K562 (cell line): ENCODE results near the gene RPL19. TPM values are rescaled to one million over a fixed set of nuclear protein-coding genes. Genes with fewer than 3 reads are reported as not detected.
A peak's percentile ranks its signal among the peaks of the same experiment; 100 is the strongest.

ENCODE experiments used
- BRCA1 ChIP-seq, 2 experiments: fragments of 450-650 bp in 1 of 2; sonication (generic) in 1 of 2; formaldehyde crosslinking in 1 of 2; IDR thresholded peaks; 2 replicates each; pipeline versions ENCODE4 v1.5.0 to v1.6.1; 2017 to 2020; ENCODE audit warnings: mild to moderate bottlenecking in 1 of 2, missing genetic modification reagents in 1 of 2
- BRD4 ChIP-seq: fragments of 200-600 bp; sonication (generic); IDR thresholded peaks from 2 replicates; pipeline ENCODE4 v1.6.1; 2017; ENCODE audit warnings: inconsistent platforms
- BRF1 ChIP-seq: IDR thresholded peaks from 3 replicates; pipeline ENCODE4 v1.6.1; 2011; ENCODE audit warnings: borderline replicate concordance, mild to moderate bottlenecking; ENCODE audit not compliant: insufficient read length; ENCODE audit errors: extremely low read depth
- ELK3 ChIP-seq: fragments of 450-650 bp; formaldehyde crosslinking; IDR thresholded peaks from 2 replicates; pipeline ENCODE4 v1.4.0; 2020; ENCODE audit warnings: mild to moderate bottlenecking
- EWSR1 ChIP-seq: fragments of 450-650 bp; IDR thresholded peaks from 2 replicates; pipeline ENCODE4 v1.6.1; 2018; ENCODE audit warnings: borderline replicate concordance, mild to moderate bottlenecking, low read depth, moderate library complexity; ENCODE audit not compliant: partially characterized antibody
- KDM2B ChIP-seq: fragments of 250-450 bp; sonication (Bioruptor Pico); IDR thresholded peaks from 2 replicates; pipeline ENCODE4 v1.8.0; 2021; ENCODE audit warnings: mild to moderate bottlenecking, moderate library complexity
- LEF1 ChIP-seq: fragments of 450-650 bp; IDR thresholded peaks from 2 replicates; pipeline ENCODE4 v1.6.1; 2016; ENCODE audit warnings: mild to moderate bottlenecking
- MTA3 ChIP-seq: fragments of 450-650 bp; formaldehyde crosslinking; IDR thresholded peaks from 2 replicates; pipeline ENCODE4 v1.6.1; 2017; ENCODE audit warnings: mild to moderate bottlenecking, borderline replicate concordance
- NBN ChIP-seq: fragments of 450-650 bp; IDR thresholded peaks from 2 replicates; pipeline ENCODE4 v1.6.1; 2016; ENCODE audit warnings: low read depth, mild to moderate bottlenecking
- NCOA2 ChIP-seq, 2 experiments: fragments of 450-650 bp; IDR thresholded peaks; 2 replicates each; pipeline ENCODE4 v1.6.1; 2018; ENCODE audit warnings: mild to moderate bottlenecking in 2 of 2, moderate library complexity in 1 of 2; ENCODE audit not compliant: partially characterized antibody in 2 of 2
- NFATC3 ChIP-seq: fragments of 450-650 bp; IDR thresholded peaks from 2 replicates; pipeline ENCODE4 v1.6.1; 2017; ENCODE audit warnings: mild to moderate bottlenecking
- NRF1 ChIP-seq, 2 experiments: fragments of 450-650 bp; IDR thresholded peaks in 1 of 2; conservative IDR thresholded peaks in 1 of 2; 2 replicates each; pipeline ENCODE4 v1.6.1; 2014; ENCODE audit warnings: mild to moderate bottlenecking in 2 of 2
- PCBP2 ChIP-seq: fragments of 200-400 bp; formaldehyde crosslinking; IDR thresholded peaks from 2 replicates; pipeline ENCODE4 v1.6.1; 2018; ENCODE audit warnings: low read length, low read depth, mild to moderate bottlenecking, moderate library complexity; ENCODE audit not compliant: poor library complexity, severe bottlenecking
- PHF20 ChIP-seq: fragments of 450-650 bp; IDR thresholded peaks from 2 replicates; pipeline ENCODE4 v1.6.1; 2018; ENCODE audit not compliant: partially characterized antibody
- PML ChIP-seq: IDR thresholded peaks from 2 replicates; pipeline ENCODE4 v1.6.1; 2012; ENCODE audit warnings: low read length, inconsistent platforms
- POLR2AphosphoS5 ChIP-seq: IDR thresholded peaks from 2 replicates; pipeline ENCODE4 v1.6.1; 2011; ENCODE audit warnings: mild to moderate bottlenecking, low read depth, low read length, moderate library complexity; ENCODE audit not compliant: control insufficient read depth, insufficient read depth
- PREB ChIP-seq: sonication (generic); formaldehyde crosslinking; IDR thresholded peaks from 2 replicates; pipeline ENCODE4 v1.8.1; 2023; ENCODE audit warnings: mild to moderate bottlenecking, missing genetic modification reagents
- RBM14 ChIP-seq: fragments of 200-400 bp; formaldehyde crosslinking; IDR thresholded peaks from 2 replicates; pipeline ENCODE4 v1.6.1; 2018; ENCODE audit warnings: low read depth, mild to moderate bottlenecking, low read length, moderate library complexity, borderline replicate concordance; ENCODE audit not compliant: insufficient read depth
- RBM34 ChIP-seq: fragments of 200-400 bp; formaldehyde crosslinking; IDR thresholded peaks from 2 replicates; pipeline ENCODE4 v1.6.1; 2018; ENCODE audit warnings: low read length, borderline replicate concordance; ENCODE audit not compliant: insufficient read depth
- SAP30 ChIP-seq: fragments of 200-600 bp; sonication (generic); IDR thresholded peaks from 2 replicates; pipeline ENCODE4 v1.6.1; 2012; ENCODE audit warnings: borderline replicate concordance, low read depth, mild to moderate bottlenecking, moderate library complexity, low read length, control low read depth, inconsistent platforms; ENCODE audit not compliant: insufficient read depth, poor library complexity, severe bottlenecking
- TAF15 ChIP-seq: fragments of 200-400 bp; formaldehyde crosslinking; IDR thresholded peaks from 2 replicates; pipeline ENCODE4 v1.6.1; 2017; ENCODE audit warnings: mild to moderate bottlenecking, low read depth, low read length, moderate library complexity
- ZBTB9 ChIP-seq: fragments of 450-650 bp; formaldehyde crosslinking; IDR thresholded peaks from 2 replicates; pipeline ENCODE4 v1.4.0; 2020; ENCODE audit warnings: mild to moderate bottlenecking, moderate library complexity
- ZNF408 ChIP-seq: fragments of 250-450 bp; sonication (Bioruptor Pico); IDR thresholded peaks from 2 replicates; pipeline ENCODE4 v1.4.0; 2020; ENCODE audit warnings: low read depth, mild to moderate bottlenecking, moderate library complexity
- ZNF780A ChIP-seq: fragments of 250-450 bp; sonication (Bioruptor Pico); IDR thresholded peaks from 2 replicates; pipeline ENCODE4 v1.5.0; 2021; ENCODE audit warnings: mild to moderate bottlenecking
- ZNF79 ChIP-seq: fragments of 250-450 bp; sonication (Bioruptor Pico); IDR thresholded peaks from 2 replicates; pipeline ENCODE4 v1.4.0; 2020; ENCODE audit warnings: low read depth, mild to moderate bottlenecking, moderate library complexity
- polyA plus RNA-seq, 8 experiments: library from polyadenylated mRNA; depleted of rRNA in 4 of 8; stranded (reverse) in 5 of 8; unstranded in 3 of 8; fragments of >200 nt; fragmentation: Nextera tagmentation in 2 of 8; fragmentation: Illumina TruSeq in 1 of 8; extraction: Ambion mirVana in 2 of 8; extraction: Trizol in 1 of 8; gene quantifications; 2 replicates each; pipeline versions ENCODE4 v1.2.1 to v1.2.3, GENCODE V29; 2011 to 2014; ENCODE audit warnings: inconsistent platforms in 1 of 8, missing spikeins in 1 of 8
- total RNA-seq, 7 experiments: library from RNA; depleted of rRNA in 6 of 7; stranded (reverse); fragments of >200 nt in 6 of 7; fragmentation: Illumina TruSeq in 2 of 7; extraction: Trizol in 2 of 7; gene quantifications; 2 replicates each; pipeline versions ENCODE4 v1.2.1 to v1.2.3, GENCODE V29; 2011 to 2021; ENCODE audit warnings: low replicate concordance in 1 of 7

RPL19 gene
- total and polyA plus RNA-seq, 9 of the 15 experiments (the other 6 are each of a cell fraction or from before 2014, with no cell fraction given) = 2,263 to 4,614 (median 3,727) TPM

- 0 out of 2 replicates have a peak, but pooled peaks have one; percentile 38 for TF ChIP-seq MTA3
- no peak for TF ChIP-seq NFATC3
- no peak for TF ChIP-seq PCBP2
- no peak for TF ChIP-seq PHF20
- no peak for TF ChIP-seq SAP30
- no peak for TF ChIP-seq TAF15
- TF ChIP-seq BRD4 = no peak
- no peak for TF ChIP-seq RBM34
- no peak for TF ChIP-seq BRCA1 (IDR thresholded peaks at IDR 0.05)
- no peak for TF ChIP-seq BRCA1 (CRISPR knock-in tag; IDR thresholded peaks at IDR 0.05)
- TF ChIP-seq NCOA2 (IDR thresholded peaks at IDR 0.05; ENCODE audit: partially characterized antibody in 2 of 2) = no peak
- TF ChIP-seq KDM2B (CRISPR knock-in tag) = no peak
- no peak for TF ChIP-seq PML
- no peak for TF ChIP-seq BRF1
- no peak for TF ChIP-seq EWSR1
- no peak for TF ChIP-seq RBM14
- TF ChIP-seq ELK3 = no peak
- TF ChIP-seq POLR2AphosphoS5 = no peak
- TF ChIP-seq ZNF408 (CRISPR knock-in tag) = no peak
- TF ChIP-seq ZNF780A (CRISPR knock-in tag) = no peak
- TF ChIP-seq ZNF79 = no peak
- TF ChIP-seq NBN = 0 out of 2 replicates have a peak, but pooled peaks have one; percentile 45
- TF ChIP-seq PREB (CRISPR knock-in tag) = no peak
- no peak for TF ChIP-seq LEF1
- TF ChIP-seq ZBTB9 (CRISPR knock-in tag) = no peak
- no peak for TF ChIP-seq NRF1 (conservative IDR thresholded peaks at IDR 0.05 in 1 of 2, IDR thresholded peaks at IDR 0.05 in 1 of 2)
Observed at GRCh38 chr17:39244600-39245570, 44.8 kb downstream of the RPL19 start (continued).
